ENCODE results near the gene RFX1.

RFX1 gene

GRCh38 chr19:13960863-13961784 is 45.0 kb downstream of the RFX1 start:
- DNase-seq, result no peak

DNA sequence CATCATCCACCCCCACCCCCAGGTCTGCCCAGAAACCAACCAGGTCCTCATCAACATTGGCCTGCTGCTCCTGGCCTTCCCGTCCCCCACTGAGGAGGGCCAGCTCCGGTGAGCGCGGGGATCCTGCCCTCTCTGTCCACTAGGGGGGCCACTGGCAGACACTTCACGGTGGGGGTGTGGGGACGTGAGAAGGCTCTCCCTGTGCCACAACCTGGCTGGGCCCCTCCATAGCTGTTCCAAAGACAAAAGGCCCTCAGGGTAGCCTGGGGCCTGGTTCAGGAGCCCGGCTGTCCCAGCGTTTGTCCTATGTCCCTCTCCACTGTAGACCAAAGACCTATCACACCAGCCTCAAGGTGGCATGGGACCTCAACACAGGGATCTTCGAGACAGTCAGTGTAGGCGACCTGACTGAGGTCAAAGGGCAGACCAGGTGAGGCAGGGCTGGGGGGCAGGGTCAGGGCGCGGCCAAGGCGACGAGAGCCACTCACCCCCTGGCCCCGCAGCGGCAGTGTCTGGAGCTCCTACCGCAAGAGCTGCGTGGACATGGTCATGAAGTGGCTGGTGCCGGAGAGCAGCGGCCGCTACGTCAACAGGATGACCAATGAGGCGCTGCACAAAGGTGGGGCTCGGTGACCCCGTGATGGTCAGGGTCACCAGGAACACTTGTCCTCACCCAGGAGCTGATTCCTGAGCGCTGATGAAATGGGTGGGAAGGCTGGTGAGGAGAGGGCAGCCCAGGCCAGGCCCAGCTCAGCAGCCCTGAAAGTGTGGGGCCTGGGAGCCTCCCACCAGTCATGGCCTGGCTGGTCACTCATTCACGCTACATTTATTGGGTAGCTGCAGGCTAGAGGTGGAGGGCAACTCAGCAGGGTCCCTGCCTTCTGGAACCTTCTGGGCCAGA is 45.9 kb downstream of the RFX1 start:
- DNase-seq, result no peak

DNA sequence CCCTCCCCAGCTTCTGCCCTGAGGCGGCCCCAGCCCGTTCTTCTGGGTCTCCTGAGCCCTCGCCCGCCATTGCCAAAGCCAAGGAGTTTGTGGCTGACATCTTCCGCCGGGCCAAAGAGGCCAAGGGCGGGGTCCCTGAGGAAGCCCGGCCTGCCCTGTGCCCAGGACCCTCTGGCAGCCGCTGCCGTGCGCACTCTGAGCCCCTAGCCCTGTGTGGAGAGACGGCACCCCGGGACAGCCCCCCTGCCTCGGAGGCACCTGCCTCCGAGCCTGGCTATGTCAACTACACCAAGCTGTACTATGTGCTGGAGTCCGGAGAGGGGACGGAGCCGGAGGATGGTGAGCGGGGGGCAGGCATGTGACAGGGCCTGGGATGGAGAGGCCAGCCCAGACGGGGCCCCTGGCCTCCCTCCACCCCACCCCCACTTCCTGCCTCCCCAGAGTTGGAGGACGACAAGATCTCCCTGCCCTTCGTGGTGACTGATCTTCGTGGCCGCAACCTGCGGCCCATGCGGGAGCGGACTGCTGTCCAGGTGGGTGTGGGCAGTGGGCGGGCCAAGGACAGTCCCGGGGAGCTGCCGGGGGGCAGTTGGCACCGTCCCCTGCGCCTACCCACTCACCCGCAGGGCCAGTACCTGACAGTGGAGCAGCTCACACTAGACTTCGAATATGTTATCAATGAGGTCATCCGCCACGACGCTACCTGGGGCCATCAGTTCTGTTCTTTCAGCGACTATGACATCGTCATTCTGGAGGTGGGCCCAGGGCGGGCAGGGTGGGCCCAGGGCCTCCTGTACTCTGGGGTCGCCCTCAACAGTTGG is 46.8 kb downstream of the RFX1 start:
- DNase-seq, result no peak

GRCh38 chr19:13958043-13958442 is 48.1 kb downstream of the RFX1 start:
- no peak for DNase-seq

DNA sequence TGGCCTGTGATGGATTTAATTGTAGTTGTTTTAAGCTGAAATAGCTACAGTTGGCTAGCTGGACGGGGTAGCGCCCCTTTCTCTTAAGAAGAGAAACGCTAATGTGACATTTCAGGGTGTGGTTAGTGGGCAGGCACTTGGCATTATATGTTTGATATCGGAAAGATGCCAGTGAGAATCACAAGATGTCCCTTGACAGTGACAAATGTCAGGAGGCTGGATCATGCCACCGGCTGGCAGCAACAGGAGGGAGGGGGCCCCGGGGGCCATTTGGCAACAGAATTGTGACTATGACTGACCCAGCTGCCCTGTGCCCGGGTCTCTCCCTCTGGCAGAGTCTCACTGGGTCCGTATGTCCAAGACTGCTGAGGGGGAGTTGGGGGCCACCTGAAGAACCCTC is 49.1 kb downstream of the RFX1 start:
- DNase-seq, result no peak

DNA sequence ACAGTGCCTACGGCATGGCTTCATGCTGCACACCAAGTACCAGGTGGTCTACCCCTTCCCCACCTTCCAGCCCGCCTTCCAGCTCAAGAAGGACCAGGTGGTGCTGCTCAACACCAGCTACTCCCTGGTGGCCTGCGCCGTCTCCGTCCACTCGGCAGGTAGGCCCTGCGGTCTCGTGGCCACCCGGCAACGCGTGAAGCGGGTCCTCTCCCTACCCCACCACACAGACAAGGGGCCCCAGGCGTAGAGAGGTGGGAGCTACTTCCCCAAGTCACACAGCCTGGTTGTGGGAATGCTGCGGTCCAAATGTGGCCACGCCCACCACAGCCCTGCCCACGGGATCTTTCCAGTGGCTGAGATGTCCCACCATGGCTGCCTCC is 49.8 kb downstream of the RFX1 start:
- DNase-seq, result no peak

- no peak for DNase-seq
Observed at GRCh38 chr19:13955662-13956364, 50.3 kb downstream of the RFX1 start.

DNA sequence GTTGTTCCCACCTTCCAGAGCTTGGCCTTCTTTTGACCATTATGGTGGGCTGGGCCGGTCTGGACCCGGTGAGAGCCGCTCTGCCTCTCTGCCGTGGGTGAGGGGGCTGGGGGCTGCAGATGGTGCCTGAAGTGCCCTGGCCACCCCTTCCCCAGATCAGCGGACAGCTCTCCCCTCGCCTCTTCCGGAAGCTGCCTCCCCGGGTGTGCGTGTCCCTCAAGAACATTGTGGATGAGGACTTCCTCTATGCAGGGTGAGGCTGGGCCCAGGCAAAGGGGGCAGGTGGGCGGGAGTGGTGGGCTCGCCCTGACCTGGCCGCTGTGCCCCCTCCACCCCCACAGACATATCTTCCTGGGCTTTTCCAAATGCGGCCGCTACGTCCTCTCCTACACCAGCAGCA is 51.9 kb downstream of the RFX1 start:
- DNase-seq, result no peak

DNA sequence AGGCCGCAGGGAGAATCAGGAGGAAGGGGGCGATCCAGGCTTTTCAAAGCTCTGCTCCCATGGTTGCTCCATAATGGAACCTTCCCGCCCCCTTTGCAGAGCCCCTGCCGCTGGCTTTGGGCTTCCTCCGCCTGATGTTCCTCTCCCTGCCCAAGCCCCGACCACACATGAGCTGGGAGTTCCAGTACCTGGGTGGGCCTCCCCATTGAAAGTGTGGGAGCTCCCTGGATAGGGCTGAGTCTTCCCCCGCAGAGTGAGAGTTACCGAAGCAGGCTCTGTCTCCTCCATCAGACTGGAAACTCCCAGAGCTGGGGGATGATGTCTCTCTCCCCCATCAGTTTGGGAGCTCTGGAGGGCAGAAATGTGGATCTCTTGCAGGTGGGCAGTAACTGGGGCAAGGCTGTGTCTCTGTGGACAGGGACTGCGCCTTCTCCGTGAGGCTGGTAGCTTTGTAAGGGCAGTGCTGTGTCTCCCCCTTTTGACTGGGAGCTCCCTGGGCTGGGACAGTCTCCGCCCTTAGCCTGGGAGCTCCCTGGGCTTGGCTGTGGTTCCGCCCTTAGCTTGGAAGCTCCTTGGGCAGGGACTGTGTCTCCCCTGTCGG is 53.1 kb downstream of the RFX1 start:
- no peak for DNase-seq

DNA sequence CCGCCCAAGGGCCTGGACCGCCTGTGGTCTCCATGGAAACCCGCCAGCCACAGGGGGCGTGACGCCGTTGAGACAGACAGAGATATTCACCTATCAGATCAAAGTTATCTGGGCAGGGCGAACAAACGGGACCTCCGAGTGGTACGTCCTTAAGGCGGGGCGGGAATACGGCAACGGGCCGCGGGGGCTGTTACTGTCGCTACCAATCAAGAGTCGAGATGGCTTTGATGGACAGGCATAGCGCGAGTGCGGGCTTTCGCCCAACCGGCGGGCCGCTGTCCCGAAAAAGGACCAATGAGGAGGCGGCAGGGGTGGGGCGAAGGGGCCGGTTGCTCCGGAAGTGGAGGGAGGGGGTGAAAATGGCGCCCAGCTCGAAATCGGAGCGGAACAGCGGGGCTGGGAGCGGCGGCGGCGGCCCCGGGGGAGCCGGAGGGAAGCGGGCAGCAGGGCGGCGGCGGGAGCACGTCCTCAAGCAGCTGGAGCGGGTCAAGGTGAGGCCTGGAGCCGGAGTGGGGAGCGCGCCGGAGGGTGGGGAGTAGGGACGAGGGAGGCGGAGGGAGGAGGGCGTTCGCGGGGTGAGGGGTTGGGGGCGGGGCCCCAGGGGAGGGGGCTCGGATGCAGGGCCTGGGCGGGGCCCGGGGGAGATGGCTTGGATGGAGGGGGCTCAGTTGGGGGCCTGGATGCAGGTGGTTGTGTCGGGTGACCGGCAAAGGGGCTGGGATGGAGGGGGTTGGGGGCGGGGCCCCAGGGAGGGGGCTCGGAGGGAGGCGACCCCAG is 53.8 kb downstream of the RFX1 start, which contains the start of gene DCAF15:
Gene DCAF15 (plus strand): TSS at position 356 of the 777 bp plus-strand sequence. CDS start 4 bp downstream, at position 360.
- peak; percentile 98 to 99 for DNase-seq

GRCh38 chr19:13951799-13952153 is 54.3 kb downstream of the RFX1 start:
- DNase-seq, result no peak

DNA sequence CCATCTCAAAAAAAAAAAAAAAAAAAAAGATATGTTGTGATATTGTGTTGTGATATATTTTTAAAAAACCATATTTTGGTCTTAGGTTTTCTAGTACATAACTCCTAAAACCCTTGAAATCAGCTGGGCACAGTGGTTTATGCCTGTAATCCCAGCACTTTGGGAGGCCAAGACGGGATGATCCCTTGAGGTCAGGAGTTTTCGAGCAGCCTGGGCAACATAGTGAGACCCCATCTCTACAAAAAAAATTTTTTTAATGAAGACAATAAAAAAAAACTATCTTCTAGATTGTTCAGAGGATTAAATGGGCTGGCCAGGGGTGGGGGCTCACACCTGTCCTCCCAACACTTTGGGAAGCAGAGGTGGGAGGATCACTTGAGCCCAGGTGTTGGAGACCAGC is 55.1 kb downstream of the RFX1 start:
- DNase-seq, result no peak

DNA sequence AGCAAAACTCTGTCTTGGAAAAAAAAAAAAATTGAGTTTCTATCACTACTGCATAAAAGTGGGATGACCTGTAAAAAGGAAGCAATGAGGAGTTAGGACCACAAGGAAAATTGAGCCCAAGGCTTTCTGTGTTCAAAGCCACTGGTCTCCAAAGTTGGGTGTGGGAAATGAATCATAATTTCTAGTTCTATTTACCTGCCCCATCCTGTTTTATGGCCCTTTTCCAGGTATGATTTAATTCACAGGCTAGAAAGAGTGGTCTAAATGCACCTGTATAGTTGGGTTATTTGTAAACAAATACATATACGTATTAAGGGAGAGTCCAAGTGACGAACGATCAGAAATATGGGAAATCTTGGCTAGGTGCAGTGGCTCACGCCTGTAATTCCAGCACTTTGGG is 59.7 kb downstream of the RFX1 start:
- DNase-seq, result no peak

GRCh38 chr19:13942023-13942684 is 64.0 kb downstream of the RFX1 start:
- DNase-seq, result no peak

DNA sequence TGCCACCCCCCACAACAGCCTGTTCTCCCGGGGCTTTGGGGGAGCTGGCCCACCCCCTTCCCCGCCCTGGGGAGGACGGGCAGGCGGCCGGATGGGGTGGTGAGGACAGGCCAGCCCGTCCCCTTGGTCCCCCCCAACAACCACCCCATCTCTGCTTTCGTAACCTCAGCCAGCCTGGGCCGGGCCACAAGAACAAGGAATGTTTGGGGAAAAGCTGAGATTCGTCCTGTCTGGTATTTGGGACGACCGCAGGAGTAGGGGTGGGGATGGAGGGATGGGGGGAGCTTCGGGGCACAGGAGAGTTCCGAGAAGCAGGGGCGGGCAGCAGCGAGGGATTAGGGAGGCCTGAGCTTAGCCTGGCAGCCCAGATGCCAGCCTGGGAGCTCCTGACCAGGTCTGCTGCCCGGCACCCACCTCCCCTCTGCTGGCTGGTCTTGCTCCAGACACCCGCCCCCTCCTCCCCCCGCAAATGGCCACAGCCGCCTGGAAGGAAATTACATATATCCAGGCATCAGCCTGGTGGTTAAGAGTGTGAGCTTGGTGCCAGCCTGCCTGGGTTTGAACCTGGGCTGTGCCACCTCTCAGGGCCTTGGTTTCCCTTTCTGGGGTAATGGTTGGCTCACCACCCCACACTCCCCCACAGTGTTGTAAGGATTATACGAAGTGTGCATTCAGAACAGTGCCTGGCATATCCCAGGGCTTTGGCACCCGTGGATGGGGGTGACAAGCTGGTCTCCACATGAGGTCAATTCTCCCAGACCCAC is 67.6 kb downstream of the RFX1 start, which contains the start of gene PODNL1:
Gene PODNL1 (minus strand): TSS at position 117 of the 764 bp plus-strand sequence. CDS start 236 bp downstream, outside the sequence.
- DNase-seq, result no peak

DNA sequence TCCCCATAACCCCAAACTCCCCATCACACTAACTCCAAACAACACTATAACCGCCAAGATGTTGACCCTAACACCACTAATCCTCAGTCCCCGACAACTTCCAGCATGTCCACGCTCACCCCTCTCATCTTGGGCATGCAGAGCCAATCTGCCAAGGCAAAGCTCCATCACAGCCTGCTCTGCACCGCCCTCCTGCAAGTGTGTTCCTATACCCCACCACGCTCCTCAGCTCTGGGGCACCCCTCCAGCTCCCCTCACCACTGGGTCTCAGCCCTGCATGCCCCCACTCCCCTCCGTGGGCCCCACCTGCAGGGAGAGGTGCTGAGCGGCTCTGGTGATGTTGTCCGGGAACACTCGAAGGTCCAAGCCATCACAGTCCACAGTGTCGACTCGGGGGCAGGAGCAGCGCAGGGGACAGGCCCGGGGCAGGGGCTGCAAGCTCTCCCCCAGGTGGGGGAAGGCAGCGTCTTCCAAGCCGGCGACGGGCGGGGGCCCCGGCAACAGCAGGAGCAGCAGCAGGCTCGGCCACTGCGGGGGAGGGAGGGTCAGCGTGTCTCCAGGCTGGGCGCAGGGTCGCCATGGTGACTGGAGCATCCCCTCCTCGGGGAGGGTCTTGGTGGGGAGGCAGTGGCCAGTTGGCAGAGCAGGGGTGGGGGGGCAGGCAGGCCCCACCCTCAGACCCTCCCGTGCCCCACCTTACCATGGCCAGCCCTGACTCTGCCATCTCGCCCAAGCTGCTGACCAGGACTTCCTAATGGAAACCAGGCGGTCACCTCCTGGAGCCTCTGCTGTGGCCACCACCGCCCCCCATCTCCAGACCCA is 68.4 kb downstream of the RFX1 start:
- DNase-seq, result no peak

- no peak for DNase-seq
Observed at GRCh38 chr19:13935765-13936510, 70.2 kb downstream of the RFX1 start.

- no peak for DNase-seq
Observed at GRCh38 chr19:13934785-13935109, 71.4 kb downstream of the RFX1 start.

All from activated CD4-positive, alpha-beta T cell treated with anti-CD3 and anti-CD28 coated beads, Interleukin-2, amount 50 U/mL, for 4 hours (primary cell).